ENCODE measurements around the gene TRAPPC4. TPM values are rescaled to one million over a fixed set of nuclear protein-coding genes. Genes with fewer than 3 reads are reported as not detected.
A peak's percentile ranks its signal among the peaks of the same experiment; 100 is the strongest.

TRAPPC4 gene
- total RNA-seq, 1 donor from 2014 or later = 73.2 TPM

DNA sequence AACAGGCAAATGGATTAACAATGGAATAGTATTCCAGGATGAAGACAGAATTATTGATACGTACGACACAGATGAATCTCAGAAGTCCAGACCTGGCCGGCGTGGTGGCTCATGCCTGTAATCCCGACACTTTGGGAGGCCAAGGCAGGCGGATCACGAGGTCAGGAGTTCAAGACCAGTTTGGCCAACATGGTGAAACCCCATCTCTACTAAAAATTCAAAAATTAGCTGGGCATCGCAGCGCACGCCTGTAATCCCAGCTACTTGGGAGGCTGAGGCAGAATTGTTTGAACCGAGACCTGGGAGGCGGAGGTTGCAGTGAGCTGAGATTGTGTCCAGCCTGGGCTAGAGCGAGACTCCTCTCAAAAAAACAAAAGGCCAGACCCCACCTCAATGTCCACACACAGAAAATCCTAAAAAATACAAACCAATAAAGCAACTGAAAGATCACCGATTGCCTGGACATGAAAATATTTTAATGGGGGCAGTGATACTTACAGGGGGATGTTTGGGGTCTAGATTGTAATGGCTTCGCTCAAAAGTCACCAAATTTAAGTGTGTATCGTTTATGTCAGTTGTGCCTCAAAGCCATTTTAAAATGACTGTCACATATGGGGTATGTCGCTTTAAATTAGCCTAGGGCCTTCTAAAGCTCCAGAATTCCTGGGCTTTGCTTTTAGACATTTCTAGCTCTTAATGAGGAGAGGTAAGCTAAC, 4.2 kb upstream of the TRAPPC4 start:
- no peak for DNase-seq (ENCODE audit: low read depth in 2 of 2)

DNA sequence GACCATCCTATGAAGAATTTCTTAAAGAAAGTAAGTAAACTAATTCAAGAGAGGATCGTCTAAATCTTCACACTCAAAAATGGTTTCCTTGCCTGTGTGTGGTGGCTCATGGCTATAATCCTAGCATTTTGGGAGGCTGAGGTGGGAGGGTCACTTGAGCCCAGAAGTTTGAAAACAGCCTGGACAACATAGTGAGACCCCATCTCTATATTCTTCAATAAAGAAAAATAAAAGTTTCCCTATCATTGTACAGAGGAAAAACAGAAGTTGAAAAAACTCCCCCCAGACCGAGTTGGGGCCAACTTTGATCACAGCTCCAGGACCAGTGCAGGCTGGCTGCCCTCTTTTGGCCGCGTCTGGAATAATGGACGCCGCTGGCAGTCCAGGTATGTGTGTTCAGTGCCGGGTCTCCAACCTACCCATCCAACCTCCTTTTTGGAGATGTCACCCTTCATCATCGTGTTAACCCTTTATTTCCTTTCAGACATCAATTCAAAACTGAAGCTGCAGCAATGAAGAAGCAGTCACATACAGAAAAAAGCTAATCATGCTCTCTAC, 3.4 kb upstream of the TRAPPC4 start:
- DNase-seq (ENCODE audit: low read depth in 2 of 2) = peak in 1 of 2 donors; percentile 25

DNA sequence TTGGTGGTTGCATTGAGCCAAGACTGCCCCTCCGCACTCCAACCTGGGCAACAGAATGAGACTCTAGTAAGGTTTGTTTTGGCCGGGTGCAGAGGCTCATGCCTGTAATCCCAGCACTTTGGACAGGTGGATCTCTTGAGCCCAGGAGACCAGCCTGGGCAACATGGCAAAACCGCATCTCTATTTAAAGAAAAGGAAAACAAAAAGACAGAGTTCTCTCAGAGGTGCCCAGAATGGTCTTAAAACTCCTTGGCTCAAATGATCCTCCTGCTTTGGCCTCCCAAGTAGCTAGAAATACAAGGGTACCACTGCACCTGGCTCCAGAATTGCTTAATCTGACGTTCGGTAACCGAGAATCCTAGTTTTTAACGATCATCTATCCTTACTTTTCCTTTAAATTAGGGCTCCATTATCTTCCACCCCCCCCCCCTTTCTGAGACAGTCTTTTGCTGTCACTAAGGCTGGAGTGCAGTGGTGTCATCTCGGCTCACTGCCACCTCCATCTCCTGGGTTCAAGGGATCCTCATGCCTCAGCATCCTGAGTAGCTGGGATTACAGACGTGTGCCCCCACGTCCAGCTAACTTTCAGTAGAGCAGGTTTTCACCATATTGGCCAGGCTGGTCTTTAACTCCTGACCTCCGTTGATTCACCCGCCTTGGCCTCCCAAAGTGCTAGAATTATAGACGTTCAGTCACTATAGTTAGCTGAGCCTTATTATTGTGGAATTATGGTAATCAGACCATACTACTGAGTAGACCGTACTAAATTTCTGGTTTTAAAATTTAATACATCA, 2.2 kb upstream of the TRAPPC4 start:
- no peak for DNase-seq (ENCODE audit: low read depth in 2 of 2)

DNA sequence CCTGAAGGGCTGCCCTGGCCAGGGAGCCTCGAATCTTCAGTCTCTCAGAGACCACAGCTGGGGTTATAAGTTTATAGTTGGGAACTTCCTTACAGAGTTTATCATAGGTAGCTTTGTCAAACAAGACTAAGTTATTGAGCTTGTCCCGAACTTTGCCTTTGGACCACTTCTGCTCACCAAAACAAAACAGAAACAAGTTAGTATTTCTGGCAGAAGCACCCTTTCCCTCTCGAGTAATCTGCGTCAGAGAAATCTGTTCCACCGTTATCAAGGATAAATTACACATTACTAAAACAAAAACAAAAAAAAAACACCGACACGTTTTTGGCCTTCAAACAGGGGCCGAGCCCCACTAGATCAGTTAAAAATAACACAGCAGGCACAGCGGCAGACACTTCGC, 1.2 kb upstream of the TRAPPC4 start:
- DNase-seq (ENCODE audit: low read depth in 2 of 2) = peak; percentile 17 to 19

DNA sequence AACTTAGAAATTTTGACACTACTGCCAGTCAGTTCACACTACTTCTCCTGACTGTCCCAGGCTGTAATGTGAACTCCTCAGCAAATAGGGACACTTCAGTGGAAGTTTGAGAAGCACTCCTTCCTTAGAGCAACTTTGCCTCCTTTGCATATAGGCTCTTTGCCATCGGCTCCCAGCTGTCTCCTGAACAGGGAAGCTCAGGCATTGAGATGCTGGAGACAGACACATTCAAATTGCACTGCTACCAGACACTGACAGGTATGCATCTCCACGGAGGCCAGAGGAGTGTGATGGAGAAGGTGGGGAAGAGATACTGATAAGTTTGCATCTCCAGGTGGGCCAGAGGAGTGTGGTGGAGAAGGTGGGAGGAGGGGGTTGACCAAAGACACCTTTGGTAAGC, 1.4 kb downstream of the TRAPPC4 start:
- no peak for DNase-seq (ENCODE audit: low read depth in 2 of 2)

- DNase-seq (ENCODE audit: low read depth in 2 of 2) = no peak
These were observed 3.1 kb downstream of the TRAPPC4 start for GRCh38 chr11:119021631-119022030.

DNA sequence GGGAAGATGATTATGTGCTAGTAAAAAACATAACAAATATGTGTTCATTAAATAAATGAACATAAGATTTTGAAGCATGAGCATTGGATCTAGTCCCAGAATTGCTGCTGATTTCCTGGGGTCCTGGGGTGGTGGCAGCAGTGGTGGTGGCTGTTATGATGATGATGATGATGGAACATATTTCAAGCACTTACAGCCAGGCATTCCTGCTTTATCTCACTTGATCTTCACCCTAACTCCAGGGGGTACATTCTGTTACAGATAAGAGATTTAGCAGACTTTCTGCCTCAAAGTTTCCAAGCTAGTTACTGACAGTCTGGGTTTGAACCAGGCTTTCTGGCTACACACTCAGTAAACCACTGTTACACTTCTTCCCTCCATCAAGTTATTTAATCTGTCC, 5.2 kb downstream of the TRAPPC4 start:
- no peak for DNase-seq (ENCODE audit: low read depth in 2 of 2)

DNA sequence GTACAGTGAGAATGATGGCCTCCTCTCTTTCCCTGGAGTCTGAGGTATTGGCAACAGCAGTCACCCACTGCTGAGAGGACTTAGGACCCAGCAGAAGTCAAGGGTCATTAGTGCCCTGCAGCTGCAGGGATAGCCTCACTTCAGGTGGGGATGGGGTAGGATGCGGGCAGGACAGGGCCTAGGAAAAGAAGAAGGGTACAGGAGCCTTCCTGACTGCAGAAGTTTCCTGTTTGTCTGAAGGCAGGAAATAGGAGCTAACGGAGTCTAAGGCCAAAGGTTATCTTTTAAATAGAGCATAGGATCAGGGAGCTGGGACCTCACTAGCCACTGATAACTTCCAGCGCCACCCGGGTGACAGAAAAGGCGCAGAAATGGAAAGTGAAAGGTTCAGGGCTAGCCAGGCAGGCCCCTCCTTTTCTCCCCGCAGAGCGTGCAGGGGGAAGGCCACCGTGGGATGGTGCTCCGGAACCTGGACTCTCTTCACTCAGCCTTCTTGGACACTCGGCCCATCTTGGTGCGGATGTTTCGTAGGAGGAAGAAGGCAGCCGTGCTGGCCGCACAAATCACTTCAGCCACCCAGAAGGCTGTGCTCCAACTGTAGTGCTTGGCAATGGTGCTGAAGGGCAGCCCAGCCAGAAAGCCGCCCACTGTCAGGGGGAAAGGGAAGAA, 6.0 kb downstream of the TRAPPC4 start:
- peak; percentile 12 to 50 for DNase-seq (ENCODE audit: low read depth in 2 of 2)

GRCh38 chr11:119025099-119025473, 6.5 kb downstream of the TRAPPC4 start:
- DNase-seq (ENCODE audit: low read depth in 2 of 2) = peak in 1 of 2 donors; percentile 11

GRCh38 chr11:119025541-119025940, 7.0 kb downstream of the TRAPPC4 start:
- no peak for DNase-seq (ENCODE audit: low read depth in 2 of 2)

- DNase-seq (ENCODE audit: low read depth in 2 of 2) = no peak
These were observed 7.6 kb downstream of the TRAPPC4 start for GRCh38 chr11:119025978-119026766.

DNA sequence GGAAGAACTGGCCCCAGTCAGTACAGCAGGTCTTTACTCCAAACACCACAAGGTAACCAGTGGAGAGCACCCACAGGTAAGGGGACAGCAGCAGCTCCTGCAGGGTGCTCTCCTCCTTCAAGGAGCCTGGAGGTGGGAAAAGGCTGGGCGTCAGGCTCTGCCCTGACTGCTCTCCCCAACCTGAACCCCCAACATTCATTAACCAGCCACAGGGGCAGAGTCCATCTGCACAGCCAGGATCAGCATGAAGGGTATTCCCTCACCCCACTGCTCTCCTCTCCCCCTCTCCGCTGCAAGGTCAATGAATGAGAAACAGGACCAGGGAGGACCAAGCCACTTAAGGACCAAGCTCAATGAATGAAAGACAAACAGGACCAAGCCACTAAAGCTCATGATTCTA, 8.4 kb downstream of the TRAPPC4 start:
- no peak for DNase-seq (ENCODE audit: low read depth in 2 of 2)

GRCh38 chr11:119027561-119028345, 9.2 kb downstream of the TRAPPC4 start:
- no peak for DNase-seq (ENCODE audit: low read depth in 2 of 2)

GRCh38 chr11:119028346-119029068, 9.9 kb downstream of the TRAPPC4 start:
- DNase-seq (ENCODE audit: low read depth in 2 of 2) = no peak

DNA sequence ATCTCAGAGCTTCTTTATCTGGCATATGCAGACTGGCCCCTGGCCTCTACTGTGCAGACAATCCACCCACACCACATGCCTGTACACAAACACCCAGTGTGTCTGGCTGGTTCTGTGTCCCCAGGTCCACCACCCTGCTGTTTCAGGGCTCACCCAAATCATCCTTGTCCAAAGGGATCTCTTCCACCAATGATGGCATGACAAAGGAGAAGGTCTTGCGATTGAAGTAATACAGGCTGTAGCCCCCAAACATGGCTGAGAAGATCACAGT, 10.4 kb downstream of the TRAPPC4 start:
- no peak for DNase-seq (ENCODE audit: low read depth in 2 of 2)

DNA sequence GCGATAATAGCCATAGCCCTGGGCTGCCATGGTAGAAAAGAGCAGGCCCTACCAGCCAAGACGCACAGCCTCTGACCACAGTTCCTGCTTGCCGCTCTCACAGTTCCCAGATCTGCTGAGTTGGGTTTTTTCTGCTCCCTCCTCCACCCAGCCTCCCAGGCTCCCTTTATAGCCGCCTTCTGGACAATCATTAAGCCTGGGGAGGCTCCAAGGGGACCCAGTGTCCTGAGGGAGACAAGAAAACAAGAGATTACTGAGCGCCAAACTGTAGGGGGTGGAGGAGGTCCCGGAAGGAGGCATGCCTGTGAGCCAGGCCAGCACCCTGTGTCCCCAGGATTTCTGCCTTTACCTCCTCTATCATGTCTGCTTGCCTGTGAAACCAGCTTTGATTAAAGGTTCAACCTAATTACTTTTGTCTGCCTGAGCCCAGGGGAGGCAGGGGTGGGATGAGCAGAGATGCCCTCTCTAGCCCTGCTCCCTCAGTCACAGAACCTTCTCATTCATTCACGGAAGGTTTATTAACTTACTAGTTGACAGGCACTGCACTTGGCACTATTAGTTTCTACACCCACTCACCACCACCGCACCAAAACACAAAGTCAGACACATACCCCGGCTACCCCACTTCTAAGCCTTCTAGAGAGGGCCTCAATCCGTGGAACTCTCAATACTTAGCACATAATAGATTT, 10.9 kb downstream of the TRAPPC4 start:
- no peak for DNase-seq (ENCODE audit: low read depth in 2 of 2)

GRCh38 chr11:119030029-119030328, 11.4 kb downstream of the TRAPPC4 start:
- DNase-seq (ENCODE audit: low read depth in 2 of 2) = no peak

DNA sequence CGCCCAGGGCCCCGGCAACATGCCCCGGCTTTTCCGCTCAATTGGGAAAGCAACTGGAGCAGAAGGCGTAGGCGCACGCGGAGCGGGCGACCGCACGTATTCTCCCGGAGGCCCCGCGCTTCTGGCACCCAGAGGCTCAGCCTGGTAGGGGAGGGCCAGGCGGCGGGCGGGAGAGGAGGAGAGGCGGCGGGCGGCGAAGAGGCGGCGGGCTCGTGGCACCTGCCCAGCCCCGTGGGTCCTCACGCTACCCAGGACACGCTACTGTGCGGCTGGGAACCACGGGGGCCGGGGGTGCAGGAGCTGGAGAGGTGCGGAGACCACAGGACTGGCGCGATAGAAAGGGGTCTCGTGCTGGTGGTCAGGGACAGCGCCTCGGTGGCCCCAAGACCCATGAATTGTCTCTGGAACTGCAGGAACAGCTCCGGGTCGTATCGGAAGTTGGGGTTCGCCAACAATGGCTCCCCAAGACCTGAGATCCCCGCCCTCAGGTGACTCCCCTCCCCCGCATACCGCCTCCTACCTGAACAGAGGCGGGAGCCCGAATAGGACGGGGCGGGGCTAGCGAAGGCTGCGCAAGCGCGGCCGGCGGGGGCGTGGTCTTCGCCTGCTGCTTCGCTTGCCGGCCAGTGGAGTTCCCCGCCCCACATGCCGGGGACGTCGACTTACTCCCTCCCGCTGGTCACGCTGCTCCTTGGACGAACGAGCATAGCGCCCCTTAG, 11.9 kb downstream of the TRAPPC4 start, which contains the start of gene SLC37A4:
SLC37A4 (minus strand) TSS at position 549 of the 719 bp plus-strand sequence.
- peak; percentile 98 to 99 for DNase-seq (ENCODE audit: low read depth in 2 of 2)

DNA sequence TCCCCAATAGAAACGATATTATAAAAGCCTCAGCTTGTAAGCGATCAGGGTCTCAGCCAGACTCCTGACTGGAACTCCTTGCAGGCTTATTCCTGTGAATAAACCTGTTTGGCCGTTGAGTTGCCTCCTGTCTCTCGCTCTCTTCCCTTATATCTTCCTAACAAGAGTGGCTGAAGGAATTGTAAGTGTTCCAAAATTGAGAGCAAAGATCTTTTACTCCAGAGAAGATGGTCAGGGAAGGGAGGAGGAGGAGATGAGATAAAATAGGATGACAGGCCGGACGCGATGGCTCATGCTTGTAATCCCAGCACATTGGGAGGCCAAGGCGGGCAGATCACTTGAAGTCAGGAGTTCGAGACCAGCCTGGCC, 13.3 kb downstream of the TRAPPC4 start:
- no peak for DNase-seq (ENCODE audit: low read depth in 2 of 2)
